PC-9 (cell line): ENCODE measurements around the gene B3GALT6.

Source experiments
- CTCF ChIP-seq: fragments of 200-600 bp; sonication (generic); conservative IDR thresholded peaks from 2 replicates; pipeline ENCODE4 v1.6.1; 2017; ENCODE audit warnings: mixed run types, antibody characterized with exemption, mild to moderate bottlenecking, moderate library complexity
- EZH2 ChIP-seq: fragments of 200-600 bp; sonication (generic); IDR thresholded peaks from 2 replicates; pipeline ENCODE4 v1.8.0; 2017; ENCODE audit warnings: antibody characterized with exemption, low read depth

- TF ChIP-seq CTCF (no peak), EZH2 (no peak)
These were observed 4.2 kb downstream of the B3GALT6 start for GRCh38 chr1:1236176-1236763.
